Karpas-422 (cell line): Measurements from ENCODE around the gene SCEL. TPM values are rescaled to one million over a fixed set of nuclear protein-coding genes. Genes with fewer than 3 reads are reported as not detected.

Experiments
- DNase-seq: peaks from one replicate; pipeline ENCODE4 v3.0.0-alpha.2; 2015
- H2AFZ ChIP-seq: fragments of 200-600 bp; sonication (generic); 2 replicates; pipeline ENCODE4 v1.6.1; 2014; ENCODE audit warnings: antibody characterized with exemption, low read length, mixed read lengths
- H3K27ac ChIP-seq: fragments of 200-600 bp; sonication (generic); 2 replicates; pipeline ENCODE4 v1.5.1; 2014; ENCODE audit warnings: mild to moderate bottlenecking, low read length, moderate library complexity
- H3K27me3 ChIP-seq: fragments of 200-600 bp; sonication (generic); 2 replicates; pipeline ENCODE4 v1.6.1; 2014; ENCODE audit warnings: low read length, mixed read lengths
- H3K36me3 ChIP-seq: fragments of 200-600 bp; sonication (generic); 2 replicates; pipeline ENCODE4 v1.6.1; 2014; ENCODE audit warnings: low read length, mixed read lengths; ENCODE audit not compliant: insufficient read depth
- H3K4me1 ChIP-seq: fragments of 200-600 bp; sonication (generic); 2 replicates; pipeline ENCODE4 v1.6.1; 2014; ENCODE audit warnings: mild to moderate bottlenecking, low read length, mixed read lengths
- H3K4me2 ChIP-seq: fragments of 200-600 bp; sonication (generic); 2 replicates; pipeline ENCODE4 v1.6.1; 2014; ENCODE audit warnings: low read length, low read depth, mild to moderate bottlenecking; ENCODE audit not compliant: poor library complexity, severe bottlenecking
- H3K4me3 ChIP-seq: fragments of 200-600 bp; sonication (generic); 2 replicates; pipeline ENCODE4 v1.5.1; 2014; ENCODE audit warnings: mild to moderate bottlenecking, antibody characterized with exemption, low read length, mixed read lengths
- H3K79me2 ChIP-seq: fragments of 200-600 bp; sonication (generic); 2 replicates; pipeline ENCODE4 v1.6.1; 2014; ENCODE audit warnings: mild to moderate bottlenecking, low read length, mixed read lengths
- H3K9ac ChIP-seq: fragments of 200-600 bp; sonication (generic); 2 replicates; pipeline ENCODE4 v1.6.0; 2014; ENCODE audit warnings: low read length
- H3K9me2 ChIP-seq: fragments of 200-600 bp; sonication (generic), shearing (Covaris generic); replicated peaks from 2 replicates; pipeline ENCODE4 v1.6.0; 2014; ENCODE audit warnings: mild to moderate bottlenecking, low read length, moderate library complexity; ENCODE audit not compliant: insufficient read depth
- H3K9me3 ChIP-seq: fragments of 300-700, 200-600 bp; sonication (generic); 2 replicates; pipeline ENCODE4 v1.6.1; 2014; ENCODE audit warnings: low read length, mixed read lengths
- H4K20me1 ChIP-seq: fragments of 200-600 bp; sonication (generic); 2 replicates; pipeline ENCODE4 v1.6.1; 2014; ENCODE audit warnings: mild to moderate bottlenecking, antibody characterized with exemption, low read length, low read depth; ENCODE audit not compliant: insufficient read depth
- total RNA-seq: library from RNA; depleted of rRNA; stranded (reverse); fragments of >200 nt; shearing (Covaris generic); gene quantifications from 2 replicates; pipeline ENCODE4 v1.2.3, GENCODE V29; 2014; ENCODE audit warnings: low replicate concordance; rRNA removed

The SCEL gene
- total RNA-seq, result not detected in 2 replicates

- Histone ChIP-seq H3K4me2 (no peak within 1 kb of the TSS), H3K4me3 (no peak within 1 kb of the TSS), H4K20me1 (no peaks in the 10 kb centered on the region), H3K4me1 (no peaks in the 10 kb centered on the region), H3K36me3 (no peaks in the 10 kb centered on the region), H2AFZ (no peak within 1 kb of the TSS), H3K27ac (no peak within 1 kb of the TSS), H3K9me2 (no peaks in the 10 kb centered on the region), H3K9ac (no peak within 1 kb of the TSS), H3K79me2 (no peaks in the 10 kb centered on the region), H3K27me3 (0 out of 2 replicates have a peak, but pooled peaks cover 4% of the 10 kb centered on the region), H3K9me3 (no peaks in the 10 kb centered on the region)
- no peak for DNase-seq
These were observed at the start of gene SCEL for GRCh38 chr13:77535448-77535847. SCEL (plus strand) TSS chr13:77535706; CDS start chr13:77555876, 20,170 bp downstream.

- Histone ChIP-seq H3K27me3 (no peaks in the 10 kb centered on the region), H2AFZ (no peak overlapping the region), H3K4me1 (no peaks in the 10 kb centered on the region; the same call in 1 of the 2 replicates), H3K9me3 (no peaks in the 10 kb centered on the region), H3K9me2 (no peaks in the 10 kb centered on the region), H3K27ac (no peak overlapping the region), H3K4me3 (no peak overlapping the region), H4K20me1 (no peaks in the 10 kb centered on the region), H3K9ac (no peak overlapping the region), H3K79me2 (no peaks in the 10 kb centered on the region), H3K4me2 (no peak overlapping the region), H3K36me3 (no peaks in the 10 kb centered on the region)
- no peak for DNase-seq
These were observed 45.8 kb upstream of the SCEL start for GRCh38 chr13:77489566-77490337.

- no peaks in the 10 kb centered on the region for H3K79me2 ChIP-seq
- H3K4me3 ChIP-seq, result no peak overlapping the region
- H3K4me2 ChIP-seq, result no peak overlapping the region
- no peaks in the 10 kb centered on the region for H3K9me3 ChIP-seq
- H4K20me1 ChIP-seq, result no peaks in the 10 kb centered on the region
- H3K27ac ChIP-seq, result no peak overlapping the region
- no peaks in the 10 kb centered on the region; the same call in 1 of the 2 replicates for H3K4me1 ChIP-seq
- no peaks in the 10 kb centered on the region for H3K27me3 ChIP-seq
- H3K9me2 ChIP-seq, result no peaks in the 10 kb centered on the region
- no peaks in the 10 kb centered on the region for H3K36me3 ChIP-seq
- no peak overlapping the region for H2AFZ ChIP-seq
- DNase-seq, result peak; percentile 74
- H3K9ac ChIP-seq, result no peak overlapping the region
These were observed 42.5 kb upstream of the SCEL start for GRCh38 chr13:77492982-77493381.

- Histone ChIP-seq H3K9ac (no peak overlapping the region), H3K9me2 (no peaks in the 10 kb centered on the region)
- no peak for DNase-seq
These were observed 41.3 kb upstream of the SCEL start for GRCh38 chr13:77494226-77494625.

GRCh38 chr13:77497350-77497749, 38.2 kb upstream of the SCEL start:
- H3K9ac ChIP-seq, result no peak overlapping the region
- H3K27ac ChIP-seq, result no peak overlapping the region
- DNase-seq, result no peak
- peaks cover 11% of the 10 kb centered on the region for H3K4me1 ChIP-seq
- H3K4me3 ChIP-seq, result no peak overlapping the region
- no peaks in the 10 kb centered on the region for H3K79me2 ChIP-seq
- no peaks in the 10 kb centered on the region for H3K36me3 ChIP-seq
- no peaks in the 10 kb centered on the region for H3K9me3 ChIP-seq
- H3K9me2 ChIP-seq, result no peaks in the 10 kb centered on the region
- H3K27me3 ChIP-seq, result no peaks in the 10 kb centered on the region
- no peaks in the 10 kb centered on the region for H4K20me1 ChIP-seq
- no peak overlapping the region for H2AFZ ChIP-seq
- H3K4me2 ChIP-seq, result no peak overlapping the region

More at GRCh38 chr13:77494226-77494625, 41.3 kb upstream of the SCEL start:
- no peak overlapping the region for H3K27ac ChIP-seq
- H2AFZ ChIP-seq, result no peak overlapping the region
- no peaks in the 10 kb centered on the region; the same call in 1 of the 2 replicates for H3K4me1 ChIP-seq
- H3K79me2 ChIP-seq, result no peaks in the 10 kb centered on the region
- H4K20me1 ChIP-seq, result no peaks in the 10 kb centered on the region
- H3K36me3 ChIP-seq, result no peaks in the 10 kb centered on the region
- no peaks in the 10 kb centered on the region for H3K27me3 ChIP-seq
- no peak overlapping the region for H3K4me3 ChIP-seq
- no peaks in the 10 kb centered on the region for H3K9me3 ChIP-seq
- H3K4me2 ChIP-seq, result no peak overlapping the region

- Histone ChIP-seq H3K9me2 (no peaks in the 10 kb centered on the region), H3K27ac (no peak overlapping the region), H3K4me2 (no peak overlapping the region), H3K36me3 (no peaks in the 10 kb centered on the region), H4K20me1 (no peaks in the 10 kb centered on the region), H3K9ac (no peak overlapping the region), H3K9me3 (no peaks in the 10 kb centered on the region), H3K79me2 (no peaks in the 10 kb centered on the region), H3K27me3 (no peaks in the 10 kb centered on the region), H3K4me1 (peaks cover 16% of the 10 kb centered on the region), H3K4me3 (no peak overlapping the region), H2AFZ (no peak overlapping the region)
- no peak for DNase-seq
These were observed 37.7 kb upstream of the SCEL start for GRCh38 chr13:77497835-77498234.

GRCh38 chr13:77502104-77502720, 33.3 kb upstream of the SCEL start:
- Histone ChIP-seq H3K9me2 (no peaks in the 10 kb centered on the region), H3K79me2 (no peaks in the 10 kb centered on the region), H3K4me2 (peak overlapping the region; percentile 72), H3K36me3 (no peaks in the 10 kb centered on the region), H4K20me1 (no peaks in the 10 kb centered on the region), H3K9me3 (no peaks in the 10 kb centered on the region), H2AFZ (peak overlapping the region; percentile 8), H3K4me3 (peak overlapping the region; percentile 49), H3K27me3 (no peaks in the 10 kb centered on the region), H3K4me1 (peaks cover 33% of the 10 kb centered on the region), H3K9ac (peak overlapping the region; percentile 4; the same call in 1 of the 2 replicates), H3K27ac (peak overlapping the region; percentile 40)
- peak; percentile 72 for DNase-seq

GRCh38 chr13:77503398-77503797, 32.1 kb upstream of the SCEL start:
- Histone ChIP-seq H3K4me3 (peak overlapping the region; percentile 51), H3K9me2 (no peaks in the 10 kb centered on the region), H3K4me2 (peak overlapping the region; percentile 72), H3K27me3 (no peaks in the 10 kb centered on the region), H3K79me2 (no peaks in the 10 kb centered on the region), H3K27ac (peak overlapping the region; percentile 71), H2AFZ (peak overlapping the region; percentile 76; the same call in 1 of the 2 replicates), H4K20me1 (no peaks in the 10 kb centered on the region), H3K9ac (peak overlapping the region; percentile 43; the same call in 1 of the 2 replicates), H3K4me1 (peaks cover 33% of the 10 kb centered on the region), H3K36me3 (no peaks in the 10 kb centered on the region), H3K9me3 (no peaks in the 10 kb centered on the region)
- peak; percentile 80 for DNase-seq
